Left colon (tissue), 2 donors: Measurements from ENCODE around the gene PHF21A. TPM values are rescaled to one million over a fixed set of nuclear protein-coding genes. Genes with fewer than 3 reads are reported as not detected.
"Not testable (repeated sequence)": the region's sequence is repeated elsewhere in the genome, so short reads cannot be mapped to it uniquely, and the experiment has no call there.

ENCODE experiments used
- ATAC-seq: fragments of 200-7000 bp; cut with Tn5 transposase; one replicate; pipeline ENCODE4 v1.9.1; 2020; ENCODE audit warnings: mild to moderate bottlenecking, moderate library complexity
- DNase-seq, 2 donors: peaks; one replicate each; pipeline ENCODE4 v3.0.0-alpha.2; 2020
- intact Hi-C, 2 donors: fragments of 100-400 bp; cut with DNase I in 1 of 2; cut with micrococcal nuclease in 1 of 2; formaldehyde crosslinking; loops; one replicate each; pipeline versions ENCODE4 v1.11.2 to v1.14.0; 2022; cut with DNase I, micrococcal nuclease
- total RNA-seq, 2 donors: library from RNA; stranded (reverse); fragmentation: NEBNext Ultra II Directional; extraction: Animal tissue kit (Norgen Biotek cat#: 25700); gene quantifications; one replicate each; pipeline ENCODE4 v1.2.1, GENCODE V29; 2021
- donor health status: DM: no; HTN: no; CAD: no.
- donor health status: DM: yes; HTN: yes; CAD: no.

PHF21A gene
- total RNA-seq, 2 donors from 2014 or later = 19.9 to 24.5 TPM

GRCh38 chr11:45919806-45920530 lies 201.3 kb downstream of the PHF21A start:
- no peak for ATAC-seq
- intact Hi-C loops = no loop called here
- DNase-seq = peak in 1 of 2 donors; percentile 24

- intact Hi-C loops = no loop called here
- peak in 1 of 2 donors; percentile 23 for DNase-seq
- ATAC-seq = no peak
Measured at GRCh38 chr11:45918962-45919675, 202.1 kb downstream of the PHF21A start.

GRCh38 chr11:45918331-45918941 lies 202.8 kb downstream of the PHF21A start:
- peak; percentile 75 for ATAC-seq
- intact Hi-C loops = no loop called here
- peak; percentile 91 for DNase-seq

- peak; percentile 95 to 98 for DNase-seq
- intact Hi-C loops = no loop called here
- ATAC-seq = peak; percentile 86
Measured at GRCh38 chr11:45917623-45918330, 203.5 kb downstream of the PHF21A start, which contains the start of gene PEX16. TSS of gene PEX16 (minus strand) at chr11:45917877. CDS start at chr11:45917811, 66 bp downstream.

GRCh38 chr11:45917286-45917622 lies 204.0 kb downstream of the PHF21A start:
- intact Hi-C loops = no loop called here
- no peak for ATAC-seq
- DNase-seq = no peak

- intact Hi-C loops = no loop called here
- DNase-seq (no peak), ATAC-seq (no peak)
Measured at GRCh38 chr11:45915446-45915845, 205.8 kb downstream of the PHF21A start.

GRCh38 chr11:45913942-45914635 lies 207.2 kb downstream of the PHF21A start:
- DNase-seq (no peak), ATAC-seq (no peak)
- intact Hi-C loops = no loop called here

GRCh38 chr11:45913514-45913913 lies 207.7 kb downstream of the PHF21A start:
- no peak for DNase-seq
- ATAC-seq = no peak
- intact Hi-C loops = no loop called here

GRCh38 chr11:45910623-45911022 lies 210.6 kb downstream of the PHF21A start:
- intact Hi-C loops = no loop called here
- DNase-seq (no peak), ATAC-seq (no peak)

GRCh38 chr11:45909594-45910475 lies 211.4 kb downstream of the PHF21A start:
- no peak for DNase-seq
- no peak for ATAC-seq
- intact Hi-C loops = no loop called here

GRCh38 chr11:45907911-45908370 lies 213.3 kb downstream of the PHF21A start:
- ATAC-seq (no peak), DNase-seq (no peak)
- intact Hi-C loops = no loop called here

GRCh38 chr11:45906965-45907611 lies 214.2 kb downstream of the PHF21A start, which contains the start of gene FREY1:
TSS of gene FREY1 (minus strand) at chr11:45907271. CDS start at chr11:45907245, 26 bp downstream.
- DNase-seq = no peak
- intact Hi-C loops = no loop called here
- ATAC-seq = peak; percentile 9

GRCh38 chr11:45906096-45906682 lies 215.1 kb downstream of the PHF21A start:
- intact Hi-C loops = no loop called here
- ATAC-seq (peak; percentile 70), DNase-seq (peak; percentile 28 to 68)

- ATAC-seq = peak; percentile 23
- intact Hi-C loops, DNase-seq: not testable (repeated sequence)
Measured at GRCh38 chr11:45905576-45905975, 215.7 kb downstream of the PHF21A start.

- intact Hi-C loops = no loop called here
- no peak for DNase-seq
- no peak for ATAC-seq
Measured at GRCh38 chr11:45905095-45905494, 216.2 kb downstream of the PHF21A start.

- intact Hi-C loops = no loop called here
- ATAC-seq (peak; percentile 33), DNase-seq (peak in 1 of 2 donors; percentile 30)
Measured at GRCh38 chr11:45904309-45904915, 216.8 kb downstream of the PHF21A start.
